ENCODE data around the gene CERS6.

Gene CERS6

GRCh38 chr2:168717790-168718502 is 261.9 kb downstream of the CERS6 start:
- ATAC-seq, result no peak
- TF ChIP-seq ZFP3 (CRISPR knock-in tag; IDR thresholded peaks at IDR 0.05) (no peak), ESRRG (CRISPR knock-in tag; IDR thresholded peaks at IDR 0.05) (no peak), ZNF70 (CRISPR knock-in tag; IDR thresholded peaks at IDR 0.05) (no peak), OSR1 (CRISPR knock-in tag; IDR thresholded peaks at IDR 0.05) (no peak), RARB (CRISPR knock-in tag; IDR thresholded peaks at IDR 0.05) (no peak), CSRNP3 (CRISPR knock-in tag; IDR thresholded peaks at IDR 0.05) (no peak), CSDC2 (CRISPR knock-in tag; IDR thresholded peaks at IDR 0.05) (no peak), SNAI2 (CRISPR knock-in tag; IDR thresholded peaks at IDR 0.05) (no peak), TOX (CRISPR knock-in tag; IDR thresholded peaks at IDR 0.05; ENCODE audit: borderline replicate concordance) (no peak)
- TF ChIP-seq, protein P1, sequence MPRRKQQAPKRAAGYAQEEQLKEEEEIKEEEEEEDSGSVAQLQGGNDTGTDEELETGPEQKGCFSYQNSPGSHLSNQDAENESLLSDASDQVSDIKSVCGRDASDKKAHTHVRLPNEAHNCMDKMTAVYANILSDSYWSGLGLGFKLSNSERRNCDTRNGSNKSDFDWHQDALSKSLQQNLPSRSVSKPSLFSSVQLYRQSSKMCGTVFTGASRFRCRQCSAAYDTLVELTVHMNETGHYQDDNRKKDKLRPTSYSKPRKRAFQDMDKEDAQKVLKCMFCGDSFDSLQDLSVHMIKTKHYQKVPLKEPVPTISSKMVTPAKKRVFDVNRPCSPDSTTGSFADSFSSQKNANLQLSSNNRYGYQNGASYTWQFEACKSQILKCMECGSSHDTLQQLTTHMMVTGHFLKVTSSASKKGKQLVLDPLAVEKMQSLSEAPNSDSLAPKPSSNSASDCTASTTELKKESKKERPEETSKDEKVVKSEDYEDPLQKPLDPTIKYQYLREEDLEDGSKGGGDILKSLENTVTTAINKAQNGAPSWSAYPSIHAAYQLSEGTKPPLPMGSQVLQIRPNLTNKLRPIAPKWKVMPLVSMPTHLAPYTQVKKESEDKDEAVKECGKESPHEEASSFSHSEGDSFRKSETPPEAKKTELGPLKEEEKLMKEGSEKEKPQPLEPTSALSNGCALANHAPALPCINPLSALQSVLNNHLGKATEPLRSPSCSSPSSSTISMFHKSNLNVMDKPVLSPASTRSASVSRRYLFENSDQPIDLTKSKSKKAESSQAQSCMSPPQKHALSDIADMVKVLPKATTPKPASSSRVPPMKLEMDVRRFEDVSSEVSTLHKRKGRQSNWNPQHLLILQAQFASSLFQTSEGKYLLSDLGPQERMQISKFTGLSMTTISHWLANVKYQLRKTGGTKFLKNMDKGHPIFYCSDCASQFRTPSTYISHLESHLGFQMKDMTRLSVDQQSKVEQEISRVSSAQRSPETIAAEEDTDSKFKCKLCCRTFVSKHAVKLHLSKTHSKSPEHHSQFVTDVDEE (CRISPR knock-in tag; IDR thresholded peaks at IDR 0.05), result no peak
- TF ChIP-seq, protein P2, sequence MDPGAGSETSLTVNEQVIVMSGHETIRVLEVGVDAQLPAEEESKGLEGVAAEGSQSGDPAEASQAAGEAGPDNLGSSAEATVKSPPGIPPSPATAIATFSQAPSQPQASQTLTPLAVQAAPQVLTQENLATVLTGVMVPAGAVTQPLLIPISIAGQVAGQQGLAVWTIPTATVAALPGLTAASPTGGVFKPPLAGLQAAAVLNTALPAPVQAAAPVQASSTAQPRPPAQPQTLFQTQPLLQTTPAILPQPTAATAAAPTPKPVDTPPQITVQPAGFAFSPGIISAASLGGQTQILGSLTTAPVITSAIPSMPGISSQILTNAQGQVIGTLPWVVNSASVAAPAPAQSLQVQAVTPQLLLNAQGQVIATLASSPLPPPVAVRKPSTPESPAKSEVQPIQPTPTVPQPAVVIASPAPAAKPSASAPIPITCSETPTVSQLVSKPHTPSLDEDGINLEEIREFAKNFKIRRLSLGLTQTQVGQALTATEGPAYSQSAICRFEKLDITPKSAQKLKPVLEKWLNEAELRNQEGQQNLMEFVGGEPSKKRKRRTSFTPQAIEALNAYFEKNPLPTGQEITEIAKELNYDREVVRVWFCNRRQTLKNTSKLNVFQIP (CRISPR knock-in tag; IDR thresholded peaks at IDR 0.05; ENCODE audit: borderline replicate concordance, low read depth), result no peak

GRCh38 chr2:168718622-168719021 is 262.6 kb downstream of the CERS6 start:
- no peak for ATAC-seq
- no peak for TF ChIP-seq ZNF70 (CRISPR knock-in tag; IDR thresholded peaks at IDR 0.05)
- TF ChIP-seq ZNF565 (CRISPR knock-in tag; conservative IDR thresholded peaks at IDR 0.05; ENCODE audit: low read depth), result no peak
- TF ChIP-seq RARB (CRISPR knock-in tag; IDR thresholded peaks at IDR 0.05), result no peak

GRCh38 chr2:168719446-168719845 is 263.4 kb downstream of the CERS6 start:
- TF ChIP-seq ZNF8 (CRISPR knock-in tag; IDR thresholded peaks at IDR 0.05) (no peak), PPARA (CRISPR knock-in tag; IDR thresholded peaks at IDR 0.05; ENCODE audit: borderline replicate concordance) (no peak)
- ATAC-seq, result no peak

DNA sequence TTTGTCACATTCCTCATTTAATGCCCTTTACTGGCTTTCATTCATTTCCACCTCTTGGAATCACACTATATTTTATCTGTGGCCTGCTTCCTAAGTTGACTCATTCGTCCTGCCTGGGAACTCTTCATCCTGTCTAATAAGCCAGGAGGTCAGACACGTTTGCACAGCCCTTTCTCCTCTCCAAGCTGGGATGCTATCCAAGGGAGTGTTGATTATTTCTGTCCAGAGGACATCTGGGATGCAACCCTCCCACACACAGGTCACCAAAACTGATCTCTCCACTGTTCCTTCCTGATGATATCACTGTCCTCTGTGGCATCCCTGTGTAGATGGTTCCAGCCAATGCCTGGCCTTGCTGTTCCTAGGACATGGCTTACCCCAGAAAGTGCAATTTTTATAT is 266.5 kb downstream of the CERS6 start:
- ATAC-seq, result peak; percentile 47
- TF ChIP-seq ZFP30 (CRISPR knock-in tag; IDR thresholded peaks at IDR 0.05), result no peak
- TF ChIP-seq RARB (CRISPR knock-in tag; IDR thresholded peaks at IDR 0.05), result no peak
- TF ChIP-seq CREB5 (CRISPR knock-in tag; IDR thresholded peaks at IDR 0.05; ENCODE audit: low read depth), result no peak
- TF ChIP-seq ZC3H10 (CRISPR knock-in tag; IDR thresholded peaks at IDR 0.05), result no peak
- no peak for TF ChIP-seq CSDC2 (CRISPR knock-in tag; IDR thresholded peaks at IDR 0.05)
- TF ChIP-seq ZNF70 (CRISPR knock-in tag; IDR thresholded peaks at IDR 0.05), result no peak
- TF ChIP-seq, protein P2 (CRISPR knock-in tag; IDR thresholded peaks at IDR 0.05; ENCODE audit: borderline replicate concordance, low read depth), result no peak
